GM06990 (cell line): Measurements from ENCODE around the gene MRPL12.

ENCODE experiments used
- DNase-seq: peaks from one replicate; pipeline ENCODE4 v3.0.0-alpha.2; 2011; ENCODE audit not compliant: insufficient read length; ENCODE audit errors: extremely low read depth
- H3K27me3 ChIP-seq: replicated peaks from 2 replicates; pipeline ENCODE4 v1.6.0; 2011; ENCODE audit warnings: low read length; ENCODE audit not compliant: control insufficient read depth, insufficient read depth
- H3K36me3 ChIP-seq: 2 replicates; pipeline ENCODE4 v1.5.1; 2011; ENCODE audit warnings: low read length; ENCODE audit not compliant: control insufficient read depth, insufficient read depth
- H3K4me3 ChIP-seq: replicated peaks from 2 replicates; pipeline ENCODE4 v1.5.1; 2011; ENCODE audit warnings: low read depth, mild to moderate bottlenecking, control low read depth, low read length
- TF ChIP-seq, protein P1 (sequence below): IDR thresholded peaks from 2 replicates; pipeline ENCODE4 v1.5.1; 2011; ENCODE audit warnings: low read length, control low read depth, mild to moderate bottlenecking, inconsistent platforms; ENCODE audit not compliant: insufficient read depth, poor library complexity, severe bottlenecking

Gene MRPL12

DNA sequence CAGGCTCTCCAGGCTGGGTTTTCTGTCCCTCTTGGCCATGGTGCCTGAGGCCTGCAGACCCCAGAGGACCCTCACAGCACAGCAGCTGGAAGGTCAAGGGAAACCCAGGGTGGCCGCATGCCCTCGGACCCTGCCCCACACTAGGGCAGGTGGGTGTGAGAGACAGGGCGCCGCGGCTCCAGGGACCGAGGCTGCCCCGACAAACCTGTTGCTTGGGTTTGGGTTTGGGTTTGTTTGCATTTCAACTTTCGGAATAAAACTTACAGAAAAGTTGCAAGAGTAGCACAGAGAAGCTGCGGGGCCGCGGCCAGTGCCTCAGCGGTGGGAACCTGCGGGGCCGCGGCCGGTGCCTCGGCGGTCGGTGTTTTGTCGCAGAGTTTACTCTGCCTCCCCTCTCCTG, 11.6 kb upstream of the MRPL12 start:
- peaks cover 72% of the 10 kb centered on the region for H3K36me3 ChIP-seq
- H3K4me3 ChIP-seq, result no peak overlapping the region
- H3K27me3 ChIP-seq, result no peaks in the 10 kb centered on the region
- TF ChIP-seq, protein P1, sequence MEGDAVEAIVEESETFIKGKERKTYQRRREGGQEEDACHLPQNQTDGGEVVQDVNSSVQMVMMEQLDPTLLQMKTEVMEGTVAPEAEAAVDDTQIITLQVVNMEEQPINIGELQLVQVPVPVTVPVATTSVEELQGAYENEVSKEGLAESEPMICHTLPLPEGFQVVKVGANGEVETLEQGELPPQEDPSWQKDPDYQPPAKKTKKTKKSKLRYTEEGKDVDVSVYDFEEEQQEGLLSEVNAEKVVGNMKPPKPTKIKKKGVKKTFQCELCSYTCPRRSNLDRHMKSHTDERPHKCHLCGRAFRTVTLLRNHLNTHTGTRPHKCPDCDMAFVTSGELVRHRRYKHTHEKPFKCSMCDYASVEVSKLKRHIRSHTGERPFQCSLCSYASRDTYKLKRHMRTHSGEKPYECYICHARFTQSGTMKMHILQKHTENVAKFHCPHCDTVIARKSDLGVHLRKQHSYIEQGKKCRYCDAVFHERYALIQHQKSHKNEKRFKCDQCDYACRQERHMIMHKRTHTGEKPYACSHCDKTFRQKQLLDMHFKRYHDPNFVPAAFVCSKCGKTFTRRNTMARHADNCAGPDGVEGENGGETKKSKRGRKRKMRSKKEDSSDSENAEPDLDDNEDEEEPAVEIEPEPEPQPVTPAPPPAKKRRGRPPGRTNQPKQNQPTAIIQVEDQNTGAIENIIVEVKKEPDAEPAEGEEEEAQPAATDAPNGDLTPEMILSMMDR, result no peak
- no peak for DNase-seq

GRCh38 chr17:81693509-81694210, 9.5 kb upstream of the MRPL12 start:
- TF ChIP-seq, protein P1, result peak; percentile 13
- Histone ChIP-seq H3K4me3 (no peak overlapping the region), H3K27me3 (no peaks in the 10 kb centered on the region), H3K36me3 (peaks cover 64% of the 10 kb centered on the region)
- DNase-seq, result no peak

DNA sequence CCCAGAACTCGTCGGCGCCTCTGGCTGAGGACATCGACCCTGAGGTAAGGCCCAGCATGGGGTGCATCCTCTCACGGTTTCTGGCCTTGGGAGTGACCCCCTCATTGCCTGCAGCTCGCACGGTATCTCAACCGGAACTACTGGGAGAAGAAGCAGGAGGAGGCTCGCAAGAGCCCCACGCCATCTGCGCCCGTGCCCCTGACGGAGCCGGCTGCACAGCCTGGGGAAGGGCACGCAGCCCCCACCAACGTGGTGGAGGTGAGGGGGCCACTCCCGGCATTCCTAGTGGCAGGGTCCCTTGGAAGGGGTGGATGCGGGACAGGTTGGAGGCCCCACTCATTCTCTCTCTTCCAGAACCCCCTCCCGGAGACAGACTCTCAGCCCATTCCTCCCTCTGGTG, 8.4 kb upstream of the MRPL12 start:
- Histone ChIP-seq H3K4me3 (no peak overlapping the region), H3K27me3 (no peaks in the 10 kb centered on the region), H3K36me3 (peaks cover 53% of the 10 kb centered on the region)
- TF ChIP-seq, protein P1, result no peak
- DNase-seq, result no peak

DNA sequence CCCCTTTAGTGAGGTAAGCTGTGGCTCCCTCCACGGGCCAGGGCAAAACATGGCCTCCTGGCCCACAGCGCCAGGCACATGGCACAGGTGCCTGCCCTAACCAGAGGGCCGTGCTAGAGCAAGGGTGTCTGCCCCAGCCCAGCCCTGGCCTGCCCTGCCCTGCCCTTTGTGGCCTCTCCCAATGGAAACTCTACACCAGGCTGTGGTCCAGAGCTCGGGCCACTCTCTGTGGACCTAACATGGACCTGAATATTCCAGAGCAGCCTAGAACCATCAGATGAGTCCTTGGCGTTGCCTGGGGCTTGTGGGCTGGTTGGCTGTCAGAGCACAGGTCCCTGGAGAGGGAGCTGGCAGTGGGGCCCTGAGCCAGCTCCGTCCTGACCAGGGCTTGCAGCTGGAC, 8.0 kb upstream of the MRPL12 start:
- H3K27me3 ChIP-seq, result no peaks in the 10 kb centered on the region
- TF ChIP-seq, protein P1, result no peak
- no peak overlapping the region for H3K4me3 ChIP-seq
- H3K36me3 ChIP-seq, result peaks cover 53% of the 10 kb centered on the region
- DNase-seq, result no peak

DNA sequence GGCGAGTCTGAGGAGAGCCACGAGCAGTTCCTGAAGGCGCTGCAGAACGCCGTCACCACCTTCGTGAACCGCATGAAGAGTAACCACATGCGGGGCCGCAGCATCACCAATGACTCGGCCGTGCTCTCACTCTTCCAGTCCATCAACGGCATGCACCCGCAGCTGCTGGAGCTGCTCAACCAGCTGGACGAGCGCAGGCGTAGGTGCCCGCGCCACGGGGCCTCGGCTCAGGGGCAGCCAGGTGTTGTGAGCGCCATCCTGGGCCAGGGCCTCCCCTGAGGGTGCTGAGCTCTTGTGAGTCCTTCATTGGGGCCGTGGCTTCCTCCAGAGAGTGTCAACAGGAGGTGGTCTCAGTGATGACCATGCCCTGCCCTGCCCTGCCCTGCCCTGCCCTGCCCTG, 7.4 kb upstream of the MRPL12 start:
- Histone ChIP-seq H3K4me3 (no peak overlapping the region), H3K36me3 (peaks cover 53% of the 10 kb centered on the region), H3K27me3 (no peaks in the 10 kb centered on the region)
- TF ChIP-seq, protein P1, result no peak
- no peak for DNase-seq
